Lung microvascular endothelial cell (primary cell): ENCODE data around the gene TMTC2. TPM values are rescaled to one million over a fixed set of nuclear protein-coding genes. Genes with fewer than 3 reads are reported as not detected.
A peak's percentile ranks its signal among the peaks of the same experiment; 100 is the strongest.
"Not testable (repeated sequence)": the region's sequence is repeated elsewhere in the genome, so short reads cannot be mapped to it uniquely, and the experiment has no call there.

Experiments
- DNase-seq, 2 donors: peaks; one replicate each; pipeline versions ENCODE4 v3.0.0 to v3.0.0-alpha.2; 2010; ENCODE audit warnings: low read depth in 2 of 2
- total RNA-seq: library from RNA; depleted of rRNA; stranded (reverse); fragments of >200 nt; gene quantifications from 2 replicates; pipeline ENCODE4 v1.2.1, GENCODE V29; 2014

Gene TMTC2
- total RNA-seq, 1 donor from 2014 or later, result 13.9 TPM

GRCh38 chr12:82787016-82787415 is 100.3 kb downstream of the TMTC2 start:
- DNase-seq, result no peak

GRCh38 chr12:82788594-82788993 is 101.9 kb downstream of the TMTC2 start:
- no peak for DNase-seq

GRCh38 chr12:82789674-82790073 is 103.0 kb downstream of the TMTC2 start:
- DNase-seq, result no peak

- DNase-seq, result no peak
Observed at GRCh38 chr12:82793751-82794281, 107.1 kb downstream of the TMTC2 start.

- DNase-seq, result no peak
Observed at GRCh38 chr12:82797480-82797879, 110.8 kb downstream of the TMTC2 start.

GRCh38 chr12:82800185-82800584 is 113.5 kb downstream of the TMTC2 start:
- no peak for DNase-seq

GRCh38 chr12:82801951-82802610 is 115.4 kb downstream of the TMTC2 start:
- DNase-seq, result no peak

- peak in 1 of 2 donors; percentile 1 for DNase-seq
Observed at GRCh38 chr12:82803201-82803600, 116.5 kb downstream of the TMTC2 start.

GRCh38 chr12:82804601-82805000 is 117.9 kb downstream of the TMTC2 start:
- no peak for DNase-seq

GRCh38 chr12:82805004-82805403 is 118.3 kb downstream of the TMTC2 start:
- not testable (repeated sequence) for DNase-seq

- peak in 1 of 2 donors; percentile 9 for DNase-seq
Observed at GRCh38 chr12:82805812-82806497, 119.2 kb downstream of the TMTC2 start.

- DNase-seq, result no peak
Observed at GRCh38 chr12:82807132-82807737, 120.5 kb downstream of the TMTC2 start.

GRCh38 chr12:82810568-82810967 is 123.9 kb downstream of the TMTC2 start:
- no peak for DNase-seq

- DNase-seq, result peak; percentile 7 to 24
Observed at GRCh38 chr12:82817368-82817767, 130.7 kb downstream of the TMTC2 start.

- peak in 1 of 2 donors; percentile 6 for DNase-seq
Observed at GRCh38 chr12:82818271-82819035, 131.7 kb downstream of the TMTC2 start.

GRCh38 chr12:82826505-82826904 is 139.8 kb downstream of the TMTC2 start:
- DNase-seq, result no peak

GRCh38 chr12:82832096-82832495 is 145.4 kb downstream of the TMTC2 start:
- no peak for DNase-seq

GRCh38 chr12:82832981-82833380 is 146.3 kb downstream of the TMTC2 start:
- no peak for DNase-seq

GRCh38 chr12:82833481-82833880 is 146.8 kb downstream of the TMTC2 start:
- DNase-seq, result no peak

GRCh38 chr12:82835217-82835616 is 148.5 kb downstream of the TMTC2 start:
- peak; percentile 79 to 85 for DNase-seq

- no peak for DNase-seq
Observed at GRCh38 chr12:82838131-82838551, 151.4 kb downstream of the TMTC2 start.

- no peak for DNase-seq
Observed at GRCh38 chr12:82838827-82839226, 152.1 kb downstream of the TMTC2 start.
